Endothelial cell of umbilical vein (primary cell): ENCODE measurements around the gene CDK4. TPM values are rescaled to one million over a fixed set of nuclear protein-coding genes. Genes with fewer than 3 reads are reported as not detected.

Experiments
- BruUV-seq: library from RNA; stranded (reverse); fragments of 400-500 nt; replicated peaks from 2 replicates; lab custom pipeline; 2021; lab: Mats Ljungman, UMichigan
- CTCF ChIA-PET: fragments of 300-600, 350-600 bp; sonication (Branson Sonifier 250); formaldehyde crosslinking; loops from one replicate; lab custom pipeline; 2021; ENCODE audit warnings: antibody characterized with exemption, inconsistent platforms; lab: Charles Lee
- POLR2A ChIA-PET: fragments of 300-600, 350-600 bp; sonication (Branson Sonifier 250); formaldehyde crosslinking; loops from one replicate; lab custom pipeline; 2021; ENCODE audit warnings: antibody characterized with exemption, inconsistent platforms; lab: Charles Lee
- DNase-seq: peaks from one replicate; pipeline ENCODE4 v3.0.0-alpha.2; 2011; ENCODE audit warnings: low read depth, low spot score
- FAIRE-seq: peaks from 2 replicates; lab custom pipeline; 2011; peaks lifted over from hg19 to GRCh38; lab: Jason Lieb, UNC
- H2AFZ ChIP-seq: 2 replicates; pipeline ENCODE4 v1.6.0; 2012; ENCODE audit warnings: low read depth, low read length, control low read depth, inconsistent platforms
- H3K27ac ChIP-seq: 2 replicates; pipeline ENCODE4 v1.5.1; 2011; ENCODE audit warnings: low read depth, mild to moderate bottlenecking, control low read depth, low read length, moderate library complexity; ENCODE audit not compliant: insufficient read depth
- H3K27me3 ChIP-seq, 2 experiments: 2 replicates each; pipeline versions ENCODE4 v1.6.0 to v1.6.1; 2011; ENCODE audit warnings: low read length in 2 of 2, mixed read lengths in 1 of 2; ENCODE audit not compliant: control insufficient read depth in 2 of 2, insufficient read depth in 2 of 2
- H3K36me3 ChIP-seq, 2 experiments: 2 replicates in 1 of 2; 3 replicates in 1 of 2; pipeline ENCODE4 v1.5.1; 2011; ENCODE audit warnings: low read length in 2 of 2, mild to moderate bottlenecking in 1 of 2, moderate library complexity in 1 of 2; ENCODE audit not compliant: control insufficient read depth in 2 of 2, insufficient read depth in 2 of 2; ENCODE audit errors: extremely low read depth in 1 of 2
- H3K4me1 ChIP-seq: 3 replicates; pipeline ENCODE4 v1.5.1; 2011; ENCODE audit warnings: mild to moderate bottlenecking, low read length; ENCODE audit not compliant: control insufficient read depth, insufficient read depth; ENCODE audit errors: extremely low read depth
- H3K4me2 ChIP-seq: 2 replicates; pipeline ENCODE4 v1.6.1; 2011; ENCODE audit warnings: low read length, control low read depth, mixed read lengths; ENCODE audit not compliant: insufficient read depth
- H3K4me3 ChIP-seq, 3 experiments: fragments of 200-600 bp in 1 of 3; sonication (generic), shearing (Covaris generic) in 1 of 3; replicated peaks in 1 of 3; 2 replicates each; pipeline ENCODE4 v1.5.1; 2011 to 2016; ENCODE audit warnings: control low read depth in 3 of 3, low read length in 3 of 3, mild to moderate bottlenecking in 2 of 3, inconsistent platforms in 1 of 3, low read depth in 1 of 3, moderate library complexity in 1 of 3; ENCODE audit not compliant: insufficient read depth in 1 of 3
- H3K79me2 ChIP-seq: 2 replicates; pipeline ENCODE4 v1.6.0; 2012; ENCODE audit warnings: low read length, inconsistent platforms; ENCODE audit not compliant: control insufficient read depth, insufficient read depth
- H3K9ac ChIP-seq: replicated peaks from 2 replicates; pipeline ENCODE3; 2011; ENCODE audit warnings: low read length, control low read depth; ENCODE audit not compliant: insufficient read depth; ENCODE audit errors: extremely low read depth
- H3K9me1 ChIP-seq: replicated peaks from 3 replicates; pipeline ENCODE4 v1.6.0; 2011; ENCODE audit warnings: mild to moderate bottlenecking, low read length; ENCODE audit not compliant: control insufficient read depth, insufficient read depth; ENCODE audit errors: extremely low read depth
- H3K9me3 ChIP-seq: replicated peaks from 2 replicates; pipeline ENCODE4 v1.5.1; 2012; ENCODE audit warnings: low read length, inconsistent platforms; ENCODE audit not compliant: control insufficient read depth, insufficient read depth
- H4K20me1 ChIP-seq: replicated peaks from 2 replicates; pipeline ENCODE3; 2011; ENCODE audit warnings: mild to moderate bottlenecking, low read length; ENCODE audit not compliant: control insufficient read depth, insufficient read depth; ENCODE audit errors: extremely low read depth
- EZH2 ChIP-seq: IDR thresholded peaks from 2 replicates; pipeline ENCODE4 v1.6.1; 2012; ENCODE audit warnings: borderline replicate concordance, low read depth, mild to moderate bottlenecking, moderate library complexity, low read length, inconsistent platforms; ENCODE audit not compliant: severe bottlenecking
- FOS ChIP-seq: IDR thresholded peaks from 2 replicates; pipeline ENCODE4 v1.6.1; 2011; ENCODE audit warnings: mild to moderate bottlenecking, low read length, moderate library complexity, borderline replicate concordance; ENCODE audit not compliant: insufficient read depth
- GATA2 ChIP-seq: IDR thresholded peaks from 2 replicates; pipeline ENCODE4 v1.7.0; 2011; ENCODE audit warnings: low read depth, mild to moderate bottlenecking, moderate library complexity, mixed read lengths, low read length; ENCODE audit not compliant: insufficient read length, insufficient read depth
- JUN ChIP-seq: IDR thresholded peaks from 2 replicates; pipeline ENCODE4 v1.6.1; 2011; ENCODE audit warnings: borderline replicate concordance, low read depth; ENCODE audit not compliant: insufficient read length, insufficient read depth
- MAX ChIP-seq: IDR thresholded peaks from 2 replicates; pipeline ENCODE4 v1.6.1; 2011; ENCODE audit not compliant: insufficient read depth, insufficient read length
- MYC ChIP-seq: IDR thresholded peaks from one replicate; pipeline ENCODE4 v1.6.1; 2011; ENCODE audit warnings: mild to moderate bottlenecking, low read depth, low read length
- POLR2A ChIP-seq: IDR thresholded peaks from 2 replicates; pipeline ENCODE4 v1.6.1; 2012; ENCODE audit warnings: low read depth, mild to moderate bottlenecking, control low read depth, low read length
- POLR2AphosphoS5 ChIP-seq: IDR thresholded peaks from 2 replicates; pipeline ENCODE4 v1.6.1; 2012; ENCODE audit warnings: low read depth, mild to moderate bottlenecking, control low read depth, low read length, moderate library complexity; ENCODE audit not compliant: insufficient read depth
- dilution Hi-C: fragments of 300-500 bp; cut with MboI; formaldehyde crosslinking; loops from one replicate; pipeline ENCODE4 v1.15.0; 2019; ENCODE audit warnings: low sequenced_read_pairs; ENCODE audit not compliant: extremely low pct_ligation_motif_present
- intact Hi-C: fragments of 100-400 bp; cut with micrococcal nuclease; formaldehyde crosslinking; loops from one replicate; pipeline ENCODE4 v1.10.0; 2022
- polyA plus RNA-seq, 4 experiments: library from polyadenylated mRNA; depleted of rRNA in 3 of 4; stranded (reverse) in 3 of 4; unstranded in 1 of 4; fragments of >200 nt; gene quantifications; 2 replicates each; pipeline versions ENCODE4 v1.2.1 to v1.2.3, GENCODE V29; 2011 to 2012; ENCODE audit warnings: missing spikeins in 1 of 4
- total RNA-seq: library from RNA; stranded (reverse); gene quantifications from 2 replicates; pipeline ENCODE4 v1.2.3, GENCODE V29; 2021
- TF ChIP-seq, protein P1 (sequence below), 2 donors: IDR thresholded peaks; 1 replicate in 1 of 2; 2 replicates in 1 of 2; pipeline ENCODE4 v1.5.1; 2011; ENCODE audit warnings: low read length in 2 of 2, mild to moderate bottlenecking in 2 of 2, moderate library complexity in 2 of 2, control low read depth in 1 of 2, inconsistent platforms in 1 of 2, low read depth in 1 of 2; ENCODE audit not compliant: insufficient read depth in 1 of 2; ENCODE audit errors: extremely low read depth in 1 of 2

CDK4 gene
- total and polyA plus RNA-seq, 2 donors (not counting 3 experiments of a cell fraction or from before 2014, with no cell fraction given) = 171 to 332 TPM

- no peaks in the 10 kb centered on the region for H3K27me3 ChIP-seq
- H4K20me1 ChIP-seq = no peaks in the 10 kb centered on the region
- peaks cover 2% of the 10 kb centered on the region for H3K4me1 ChIP-seq
- TSS peak; percentile 81 for BruUV-seq
- no peak overlapping the region for H3K27ac ChIP-seq
- no peak overlapping the region for H3K4me3 ChIP-seq
- dilution Hi-C loops = no loop called here
- FAIRE-seq (no peak), DNase-seq (no peak)
- H3K79me2 ChIP-seq = no peaks in the 10 kb centered on the region
- ChIA-PET CTCF (interaction anchor here (1.0 kb wide), 1 partner anchor 138 kb away, joined by 3 read pairs; no protein-coding TSS in a partner anchor), POLR2A (no interaction called here)
- H3K9me3 ChIP-seq = no peaks in the 10 kb centered on the region
- H3K4me2 ChIP-seq = no peak overlapping the region
- no peaks in the 10 kb centered on the region for H3K9me1 ChIP-seq
- TF ChIP-seq EZH2 = no peak
- no peak for TF ChIP-seq POLR2A
- TF ChIP-seq JUN = no peak
- no peak for TF ChIP-seq POLR2AphosphoS5
- TF ChIP-seq, protein P1, sequence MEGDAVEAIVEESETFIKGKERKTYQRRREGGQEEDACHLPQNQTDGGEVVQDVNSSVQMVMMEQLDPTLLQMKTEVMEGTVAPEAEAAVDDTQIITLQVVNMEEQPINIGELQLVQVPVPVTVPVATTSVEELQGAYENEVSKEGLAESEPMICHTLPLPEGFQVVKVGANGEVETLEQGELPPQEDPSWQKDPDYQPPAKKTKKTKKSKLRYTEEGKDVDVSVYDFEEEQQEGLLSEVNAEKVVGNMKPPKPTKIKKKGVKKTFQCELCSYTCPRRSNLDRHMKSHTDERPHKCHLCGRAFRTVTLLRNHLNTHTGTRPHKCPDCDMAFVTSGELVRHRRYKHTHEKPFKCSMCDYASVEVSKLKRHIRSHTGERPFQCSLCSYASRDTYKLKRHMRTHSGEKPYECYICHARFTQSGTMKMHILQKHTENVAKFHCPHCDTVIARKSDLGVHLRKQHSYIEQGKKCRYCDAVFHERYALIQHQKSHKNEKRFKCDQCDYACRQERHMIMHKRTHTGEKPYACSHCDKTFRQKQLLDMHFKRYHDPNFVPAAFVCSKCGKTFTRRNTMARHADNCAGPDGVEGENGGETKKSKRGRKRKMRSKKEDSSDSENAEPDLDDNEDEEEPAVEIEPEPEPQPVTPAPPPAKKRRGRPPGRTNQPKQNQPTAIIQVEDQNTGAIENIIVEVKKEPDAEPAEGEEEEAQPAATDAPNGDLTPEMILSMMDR (IDR thresholded peaks at IDR 0.05; ENCODE audit: extremely low read depth in 1 of 2, insufficient read depth in 1 of 2, low read depth in 1 of 2, low read length in 2 of 2) = no peak
- no peak for TF ChIP-seq GATA2
- no peak for TF ChIP-seq MYC
- no peak for TF ChIP-seq MAX
- TF ChIP-seq FOS = no peak
- no peak overlapping the region for H3K9ac ChIP-seq
- intact Hi-C loops = no loop called here
- H3K36me3 ChIP-seq = peaks cover 0 to 32% of the 10 kb centered on the region in 2 experiments
- no peak overlapping the region for H2AFZ ChIP-seq
Measured at GRCh38 chr12:57720606-57721595, 31.2 kb downstream of the CDK4 start.
